HCT116 (cell line): Measurements from ENCODE around the gene DUOXA1. TPM values are rescaled to one million over a fixed set of nuclear protein-coding genes. Genes with fewer than 3 reads are reported as not detected.

Source experiments
- ATAC-seq: fragments of 200-7000 bp; cut with Tn5 transposase; 2 replicates; pipeline ENCODE4 v1.9.1; 2020; ENCODE audit warnings: mild to moderate bottlenecking, moderate library complexity
- BruUV-seq: library from RNA; stranded (reverse); fragments of 400-500 nt; replicated peaks from 2 replicates; lab custom pipeline; 2021; lab: Mats Ljungman, UMichigan
- CTCF ChIA-PET: fragments of 300-600 bp; sonication (Branson Sonifier 250); formaldehyde crosslinking; loops from one replicate; lab custom pipeline; 2021; ENCODE audit warnings: antibody characterized with exemption; lab: Charles Lee
- POLR2A ChIA-PET: fragments of 300-600, 350-600 bp; sonication (Branson Sonifier 250); formaldehyde crosslinking; loops from one replicate; lab custom pipeline; 2021; ENCODE audit warnings: antibody characterized with exemption; lab: Charles Lee
- RAD21 ChIA-PET, 2 experiments: fragments of 300-600 bp; sonication (Branson Sonifier 250); formaldehyde crosslinking; loops; one replicate each; lab custom pipeline; 2023; ENCODE audit warnings: low total read pairs in 2 of 2; ENCODE audit not compliant: uncharacterized antibody in 2 of 2, unreplicated experiment in 2 of 2, low non-redundant PET in 1 of 2; lab: Charles Lee
- DNase-seq: peaks from one replicate; pipeline ENCODE4 v3.0.0-alpha.2; 2010; ENCODE audit warnings: low read depth, low spot score
- H2AFZ ChIP-seq: fragments of 200-600 bp; shearing (Covaris generic), sonication (generic); 2 replicates; pipeline ENCODE4 v1.6.1; 2017; ENCODE audit warnings: low read depth, mixed run types, mixed read lengths, antibody characterized with exemption, low read length; ENCODE audit not compliant: poor library complexity, severe bottlenecking
- H3K27ac ChIP-seq: 2 replicates; pipeline ENCODE4 v1.5.1; 2012; ENCODE audit warnings: low read depth, low read length
- H3K27me3 ChIP-seq: fragments of 200-600 bp; sonication (generic); 2 replicates; pipeline ENCODE4 v1.6.1; 2016; ENCODE audit warnings: mixed run types, low read length, mixed read lengths; ENCODE audit not compliant: insufficient read depth
- H3K36me3 ChIP-seq, 2 experiments: fragments of 200-500 bp in 1 of 2; fragments of 200-600 bp in 1 of 2; sonication (Bioruptor generic) in 1 of 2; sonication (generic) in 1 of 2; 2 replicates each; pipeline versions ENCODE4 v1.5.1 to v1.6.1; 2014 to 2016; ENCODE audit warnings: low read length in 2 of 2, inconsistent platforms in 1 of 2, mixed read lengths in 1 of 2, mixed run types in 1 of 2; ENCODE audit not compliant: insufficient read depth in 2 of 2, control insufficient read depth in 1 of 2
- H3K4me1 ChIP-seq, 2 experiments: fragments of 200-600 bp in 1 of 2; sonication (generic) in 1 of 2; 2 replicates each; pipeline versions ENCODE4 v1.5.1 to v1.6.1; 2012 to 2017; ENCODE audit warnings: low read length in 2 of 2, inconsistent platforms in 1 of 2, mild to moderate bottlenecking in 1 of 2, mixed read lengths in 1 of 2, mixed run types in 1 of 2, moderate library complexity in 1 of 2; ENCODE audit not compliant: insufficient read depth in 2 of 2, control insufficient read depth in 1 of 2
- H3K4me2 ChIP-seq: fragments of 200-600 bp; sonication (generic); 2 replicates; pipeline ENCODE4 v1.6.1; 2017; ENCODE audit warnings: mixed run types, low read length, mixed read lengths
- H3K4me3 ChIP-seq, 2 experiments: fragments of 200-600 bp in 1 of 2; sonication (generic) in 1 of 2; replicated peaks in 1 of 2; 2 replicates each; pipeline ENCODE4 v1.5.1; 2011 to 2016; ENCODE audit warnings: low read length in 2 of 2, control low read depth in 1 of 2, low read depth in 1 of 2, mild to moderate bottlenecking in 1 of 2, mixed read lengths in 1 of 2, mixed run types in 1 of 2
- H3K79me2 ChIP-seq: fragments of 200-600 bp; sonication (generic); 2 replicates; pipeline ENCODE4 v1.6.1; 2017; ENCODE audit warnings: mild to moderate bottlenecking, mixed run types, low read length, moderate library complexity, mixed read lengths; ENCODE audit not compliant: insufficient read depth
- H3K9ac ChIP-seq: fragments of 200-600 bp; sonication (generic); 2 replicates; pipeline ENCODE4 v1.6.1; 2016; ENCODE audit warnings: low read length, mixed read lengths
- H3K9me2 ChIP-seq: fragments of 200-600 bp; sonication (generic), shearing (Covaris generic); 2 replicates; pipeline ENCODE4 v1.6.1; 2017; ENCODE audit warnings: mixed run types, mild to moderate bottlenecking, moderate library complexity; ENCODE audit not compliant: insufficient read depth
- H3K9me3 ChIP-seq, 2 experiments: fragments of 200-500 bp in 1 of 2; fragments of 200-600 bp in 1 of 2; sonication (Bioruptor generic) in 1 of 2; sonication (generic) in 1 of 2; 2 replicates each; pipeline ENCODE4 v1.6.1; 2014 to 2017; ENCODE audit warnings: low read length in 2 of 2, mixed read lengths in 2 of 2, inconsistent platforms in 1 of 2, low read depth in 1 of 2, mild to moderate bottlenecking in 1 of 2, mixed run types in 1 of 2, moderate library complexity in 1 of 2; ENCODE audit not compliant: control insufficient read depth in 1 of 2, insufficient read depth in 1 of 2
- H4K20me1 ChIP-seq: fragments of 200-600 bp; sonication (generic), shearing (Covaris generic); 2 replicates; pipeline ENCODE4 v1.6.1; 2017; ENCODE audit warnings: mixed run types, mild to moderate bottlenecking, moderate library complexity; ENCODE audit not compliant: insufficient read depth
- ELF1 ChIP-seq: IDR thresholded peaks from 2 replicates; pipeline ENCODE4 v1.6.1; 2012; ENCODE audit warnings: low read depth, borderline replicate concordance
- EZH2 ChIP-seq: fragments of 200-600 bp; sonication (generic); IDR thresholded peaks from 2 replicates; pipeline ENCODE4 v1.6.1; 2017; ENCODE audit warnings: antibody characterized with exemption, mixed run types
- EZH2phosphoT487 ChIP-seq: fragments of 200-600 bp; IDR thresholded peaks from 2 replicates; pipeline ENCODE4 v1.6.1; 2018; ENCODE audit warnings: antibody characterized with exemption, borderline replicate concordance
- RAD21 ChIP-seq: IDR thresholded peaks from 2 replicates; pipeline ENCODE4 v1.6.1; 2012; ENCODE audit warnings: low read depth, mild to moderate bottlenecking
- SIN3A ChIP-seq: IDR thresholded peaks from 2 replicates; pipeline ENCODE4 v1.6.1; 2012; ENCODE audit warnings: low read depth
- YY1 ChIP-seq: IDR thresholded peaks from 2 replicates; pipeline ENCODE4 v1.6.1; 2011; ENCODE audit warnings: low read length, low read depth, moderate library complexity, mild to moderate bottlenecking; ENCODE audit not compliant: insufficient replicate concordance; ENCODE audit errors: extremely low read depth
- intact Hi-C: fragments of 100-400 bp; cut with micrococcal nuclease; formaldehyde crosslinking; loops from 2 replicates; pipeline ENCODE4 v1.10.0; 2022
- total RNA-seq: library from RNA; stranded (reverse); gene quantifications from one replicate; pipeline ENCODE4 v1.2.1, GENCODE V29; 2021; ENCODE audit not compliant: unreplicated experiment
- TF ChIP-seq, protein P1 (sequence below): IDR thresholded peaks from 2 replicates; pipeline ENCODE4 v1.6.1; 2011; ENCODE audit warnings: mild to moderate bottlenecking, low read length, moderate library complexity; ENCODE audit not compliant: insufficient replicate concordance; ENCODE audit errors: extremely low read depth

Gene DUOXA1
- total RNA-seq, 1 experiment from 2014 or later: 2.3 TPM

DNA sequence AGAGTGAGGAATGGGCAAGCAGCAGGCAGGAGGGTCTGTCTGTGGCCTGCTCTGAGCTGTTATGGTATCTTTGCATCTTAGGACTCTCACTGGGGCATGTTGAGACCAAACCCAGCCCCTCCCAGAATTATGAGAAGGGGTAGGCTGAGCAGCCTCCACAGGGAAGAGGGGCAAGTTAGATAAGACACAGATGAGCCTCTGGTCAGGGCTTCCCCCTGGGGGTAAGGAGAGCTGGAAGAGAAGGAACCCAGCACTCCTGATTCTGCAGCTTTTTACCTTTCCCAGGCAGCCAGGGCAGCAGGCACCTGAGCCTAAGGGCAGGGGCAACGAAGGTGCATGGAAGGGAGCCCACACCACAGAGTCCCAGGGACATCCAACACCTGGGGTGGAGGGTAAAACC is 19.4 kb upstream of the DUOXA1 start:
- no TSS peak for BruUV-seq
- H3K9me2 ChIP-seq: no peaks in the 10 kb centered on the region

More for the DNA sequence above, 19.4 kb upstream of the DUOXA1 start:
- Histone ChIP-seq H4K20me1 (no peaks in the 10 kb centered on the region), H3K9ac (no peak overlapping the region), H3K9me3 (no peaks in the 10 kb centered on the region), H3K79me2 (no peaks in the 10 kb centered on the region), H3K27ac (no peak overlapping the region), H3K4me2 (no peak overlapping the region), H3K4me1 (peaks cover 0 to 4% of the 10 kb centered on the region in 2 experiments; a peak in 1 of 4 replicates), H2AFZ (no peak overlapping the region), H3K36me3 (peaks cover 0 to 2% of the 10 kb centered on the region in 2 experiments; a peak in 1 of 4 replicates), H3K4me3 (no peak overlapping the region), H3K27me3 (no peaks in the 10 kb centered on the region)
- POLR2A ChIA-PET: no interaction called here
- DNase-seq (no peak), ATAC-seq (no peak)
- TF ChIP-seq ELF1 (no peak), RAD21 (no peak), EZH2phosphoT487 (no peak), SIN3A (no peak), YY1 (no peak), EZH2 (no peak)
- TF ChIP-seq, protein P1, sequence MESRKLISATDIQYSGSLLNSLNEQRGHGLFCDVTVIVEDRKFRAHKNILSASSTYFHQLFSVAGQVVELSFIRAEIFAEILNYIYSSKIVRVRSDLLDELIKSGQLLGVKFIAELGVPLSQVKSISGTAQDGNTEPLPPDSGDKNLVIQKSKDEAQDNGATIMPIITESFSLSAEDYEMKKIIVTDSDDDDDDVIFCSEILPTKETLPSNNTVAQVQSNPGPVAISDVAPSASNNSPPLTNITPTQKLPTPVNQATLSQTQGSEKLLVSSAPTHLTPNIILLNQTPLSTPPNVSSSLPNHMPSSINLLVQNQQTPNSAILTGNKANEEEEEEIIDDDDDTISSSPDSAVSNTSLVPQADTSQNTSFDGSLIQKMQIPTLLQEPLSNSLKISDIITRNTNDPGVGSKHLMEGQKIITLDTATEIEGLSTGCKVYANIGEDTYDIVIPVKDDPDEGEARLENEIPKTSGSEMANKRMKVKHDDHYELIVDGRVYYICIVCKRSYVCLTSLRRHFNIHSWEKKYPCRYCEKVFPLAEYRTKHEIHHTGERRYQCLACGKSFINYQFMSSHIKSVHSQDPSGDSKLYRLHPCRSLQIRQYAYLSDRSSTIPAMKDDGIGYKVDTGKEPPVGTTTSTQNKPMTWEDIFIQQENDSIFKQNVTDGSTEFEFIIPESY: no peak
- CTCF ChIA-PET: interaction anchor here (1.2 kb wide), 1 partner anchor 14 kb away, joined by 5 read pairs; no protein-coding TSS in a partner anchor
- intact Hi-C loops: no loop called here
- RAD21 ChIA-PET: no interaction called here
